Stomach (tissue), 19 donors: ENCODE results near the gene PAQR7. TPM values are rescaled to one million over a fixed set of nuclear protein-coding genes. Genes with fewer than 3 reads are reported as not detected.

Source experiments
- DNase-seq, 2 donors: peaks; one replicate each; pipeline versions ENCODE4 v3.0.0 to v3.0.0-alpha.2; 2013 to 2019
- H3K27ac ChIP-seq, 5 donors: fragments of 200-600 bp in 4 of 5; sonication (generic) in 4 of 5; one replicate each; pipeline ENCODE4 v1.5.1; 2013 to 2019; ENCODE audit warnings: mild to moderate bottlenecking in 1 of 5, moderate library complexity in 1 of 5
- H3K27me3 ChIP-seq, 3 donors: fragments of 200-600 bp; sonication (generic); one replicate each; pipeline ENCODE4 v1.5.1; 2017 to 2019; ENCODE audit warnings: mixed run types in 1 of 3
- H3K36me3 ChIP-seq, 4 donors: fragments of 200-600 bp; sonication (generic); 1 replicate in 3 of 4; 2 replicates in 1 of 4; pipeline ENCODE4 v1.5.1; 2016 to 2019
- H3K4me1 ChIP-seq, 4 donors: fragments of 200-600 bp; sonication (generic); one replicate each; pipeline ENCODE4 v1.5.1; 2016 to 2019
- H3K4me3 ChIP-seq, 4 donors: fragments of 200-600 bp; sonication (generic) in 3 of 4; one replicate each; pipeline ENCODE4 v1.5.1; 2016 to 2019; ENCODE audit warnings: mild to moderate bottlenecking in 1 of 4
- H3K9me3 ChIP-seq, 4 donors: fragments of 200-600 bp; sonication (generic); one replicate each; pipeline ENCODE4 v1.5.1; 2016 to 2019
- CTCF ChIP-seq, 7 experiments: fragments of 450-650 bp in 4 of 7; fragments of 200-600 bp in 3 of 7; sonication (generic) in 3 of 7; IDR thresholded peaks; one replicate each; pipeline ENCODE4 v1.5.1; 2016 to 2019; ENCODE audit warnings: antibody characterized with exemption in 7 of 7, control low read depth in 2 of 7, mild to moderate bottlenecking in 1 of 7
- EP300 ChIP-seq: sonication (generic); formaldehyde crosslinking; IDR thresholded peaks from one replicate; pipeline ENCODE4 v1.6.1; 2017; ENCODE audit warnings: antibody characterized with exemption
- POLR2A ChIP-seq, 4 donors: fragments of 450-650 bp; IDR thresholded peaks; one replicate each; pipeline ENCODE4 v1.6.1; 2016; ENCODE audit warnings: antibody characterized with exemption in 4 of 4, control low read depth in 2 of 4, mild to moderate bottlenecking in 1 of 4, moderate library complexity in 1 of 4
- POLR2AphosphoS5 ChIP-seq, 3 donors: sonication (generic); formaldehyde crosslinking; IDR thresholded peaks; one replicate each; pipeline ENCODE4 v1.6.1; 2016; ENCODE audit warnings: antibody characterized with exemption in 3 of 3
- WGBS, 5 donors: extraction: QIAGEN DNeasy Blood & Tissue Kit in 3 of 5; methylation state at CpG; one replicate each; pipeline versions ENCODE4 v1.1.5 to v1.1.7; 2013 to 2018; 5-methylcytosine and 5-hydroxymethylcytosine counted together
- intact Hi-C: fragments of 100-400 bp; cut with DNase I; formaldehyde crosslinking; loops from one replicate; pipeline ENCODE4 v1.15.1; 2023; ENCODE audit warnings: low total_unique reads
- long read RNA-seq, 10 donors: transcript quantifications; one replicate each; lab custom pipeline, GENCODE V29; 2026
- polyA plus RNA-seq, 3 donors: library from polyadenylated mRNA; stranded (reverse); fragments of 200-250 nt; gene quantifications; one replicate each; pipeline ENCODE4 v1.2.3, GENCODE V29; 2013
- total RNA-seq, 5 donors: library from RNA; depleted of rRNA; stranded (reverse); fragments of >200 nt; gene quantifications; one replicate each; pipeline versions ENCODE4 v1.1.0 to v1.2.3, GENCODE V29; 2014 to 2016
- donor health status: healthy with polysubstance abuse.
- donor health status: Bipolar disorder and iron deficiency.
- donor health status: healthy.

Gene PAQR7
- 1 to 10 TPM; 1.8 to 9.9 (median 5.3) TPM for total RNA-seq
- 10 to 100 TPM in 1 of 3 donors, 1 to 10 TPM in 2; 4.3 to 10.5 (median 5.4) TPM for polyA plus RNA-seq
- long read RNA-seq, donor 1, partial matches to known transcripts = 0 of 1 reads
- long read RNA-seq, donor 1, other reads (novel, unspliced or antisense) = 0 of 1 reads
- long read RNA-seq, donor 2, partial matches to known transcripts = 0 of 1 reads
- long read RNA-seq, donor 2, other reads (novel, unspliced or antisense) = 0 of 1 reads
- long read RNA-seq, donor 3 = 0 reads
- long read RNA-seq, donor 4 = 0 reads
- long read RNA-seq, donor 5 = 0 reads
- long read RNA-seq, donor 6 = 0 reads
- long read RNA-seq, donor 7, partial matches to known transcripts = 0 of 5 reads
- long read RNA-seq, donor 7, other reads (novel, unspliced or antisense) = 5 of 5 reads
- long read RNA-seq, donor 8, partial matches to known transcripts = 0 of 1 reads
- long read RNA-seq, donor 8, other reads (novel, unspliced or antisense) = 0 of 1 reads
- long read RNA-seq, donor 9 = 0 reads
- long read RNA-seq, donor 10, partial matches to known transcripts = 0 of 2 reads
- long read RNA-seq, donor 10, other reads (novel, unspliced or antisense) = 0 of 2 reads

- intact Hi-C loops = no loop called here
- H3K27ac ChIP-seq = peak within 1 kb of the TSS; percentile 79 to 91 (median 87)
- peaks cover 57 to 79% (median 66%) of the 10 kb centered on the region in 4 donors for H3K4me1 ChIP-seq
- H3K4me3 ChIP-seq = peak within 1 kb of the TSS; percentile 55 to 80 (median 72)
- whole genome bisulfite sequencing, 5 donors = 0 to 1% (median 1%) methylated on average over 35 to 75 of the region's 75 CpGs
- H3K9me3 ChIP-seq = no peaks in the 10 kb centered on the region
- peak; percentile 87 to 95 for DNase-seq
- peaks cover 0 to 2% (median under 1%) of the 10 kb centered on the region in 4 donors for H3K36me3 ChIP-seq
- H3K27me3 ChIP-seq = no peaks in the 10 kb centered on the region
- TF ChIP-seq POLR2AphosphoS5 (IDR thresholded peaks at IDR 0.05) (peak in 1 of 3 donors; percentile 58), EP300 (no peak), POLR2A (IDR thresholded peaks at IDR 0.05) (no peak), CTCF (IDR thresholded peaks at IDR 0.05) (no peak)
Measured at GRCh38 chr1:25875154-25875855, at the start of gene PAQR7. TSS of gene PAQR7 (minus strand) at chr1:25875708. CDS start at chr1:25863839, 11,869 bp downstream.

- TF ChIP-seq CTCF (IDR thresholded peaks at IDR 0.05) (no peak), EP300 (no peak), POLR2A (IDR thresholded peaks at IDR 0.05) (no peak), POLR2AphosphoS5 (IDR thresholded peaks at IDR 0.05) (no peak)
- Histone ChIP-seq H3K27ac (no peak overlapping the region), H3K9me3 (no peaks in the 10 kb centered on the region), H3K4me1 (peaks cover 14 to 26% (median 20%) of the 10 kb centered on the region in 4 donors), H3K36me3 (no peaks in the 10 kb centered on the region), H3K4me3 (no peak overlapping the region), H3K27me3 (peaks cover 0 to 43% (median 0%) of the 10 kb centered on the region in 3 donors)
- intact Hi-C loops = no loop called here
- 34 to 58% (median 48%) methylated on average over 2 of the region's 2 CpGs for WGBS, 5 donors
- DNase-seq = no peak
Measured at GRCh38 chr1:25924454-25924853, 48.9 kb upstream of the PAQR7 start.

- intact Hi-C loops = no loop called here
- 1 to 2% (median 2%) methylated on average over 26 to 32 of the region's 32 CpGs for WGBS, 5 donors
- H3K27ac ChIP-seq = peak overlapping the region; percentile 49 to 82 (median 68)
- no peaks in the 10 kb centered on the region for H3K9me3 ChIP-seq
- H3K4me1 ChIP-seq = peaks cover 14 to 26% (median 20%) of the 10 kb centered on the region in 4 donors
- DNase-seq = peak in 1 of 2 donors; percentile 60
- H3K27me3 ChIP-seq = peaks cover 0 to 43% (median 0%) of the 10 kb centered on the region in 3 donors
- TF ChIP-seq POLR2A (IDR thresholded peaks at IDR 0.05) (no peak), CTCF (IDR thresholded peaks at IDR 0.05) (no peak), POLR2AphosphoS5 (IDR thresholded peaks at IDR 0.05) (no peak), EP300 (no peak)
- peak overlapping the region; percentile 53 to 72 (median 61) for H3K4me3 ChIP-seq
- no peaks in the 10 kb centered on the region for H3K36me3 ChIP-seq
Measured at GRCh38 chr1:25922971-25923552, 47.6 kb upstream of the PAQR7 start.
